NCI-H1436 (cell line): Measurements from ENCODE around the gene CNTNAP3.
"Not testable (repeated sequence)": the region's sequence is repeated elsewhere in the genome, so short reads cannot be mapped to it uniquely, and the experiment has no call there.

Source experiments
- DNase-seq: peaks from one replicate; lab custom pipeline; 2025; lab: John Stamatoyannopoulos, UW

Gene CNTNAP3

DNA sequence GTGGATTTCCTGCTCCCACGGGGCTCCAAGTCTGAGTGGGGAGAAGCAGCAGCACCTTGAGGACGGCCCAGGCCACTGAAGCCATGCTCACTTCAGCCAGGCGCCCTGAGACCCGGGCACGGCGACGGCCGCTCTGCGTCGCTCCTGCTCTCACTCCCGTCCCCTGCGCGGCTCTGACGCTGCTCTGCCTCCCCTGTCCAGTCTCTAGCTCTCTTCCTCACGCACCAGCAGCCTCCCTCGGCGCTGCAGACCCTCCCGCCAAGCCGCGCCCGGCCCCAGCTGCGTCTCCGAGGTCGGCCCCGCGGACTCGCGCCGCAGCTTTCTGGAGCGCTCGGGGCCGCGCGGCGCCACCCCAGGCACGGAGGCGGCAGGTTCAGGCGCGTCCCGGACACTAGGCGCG lies at the start of gene CNTNAP3:
Gene CNTNAP3, minus strand, starts transcription at position 188 of the 400 bp plus-strand sequence. Its CDS starts 103 bp downstream, at position 85.
- DNase-seq = not testable (repeated sequence)

DNA sequence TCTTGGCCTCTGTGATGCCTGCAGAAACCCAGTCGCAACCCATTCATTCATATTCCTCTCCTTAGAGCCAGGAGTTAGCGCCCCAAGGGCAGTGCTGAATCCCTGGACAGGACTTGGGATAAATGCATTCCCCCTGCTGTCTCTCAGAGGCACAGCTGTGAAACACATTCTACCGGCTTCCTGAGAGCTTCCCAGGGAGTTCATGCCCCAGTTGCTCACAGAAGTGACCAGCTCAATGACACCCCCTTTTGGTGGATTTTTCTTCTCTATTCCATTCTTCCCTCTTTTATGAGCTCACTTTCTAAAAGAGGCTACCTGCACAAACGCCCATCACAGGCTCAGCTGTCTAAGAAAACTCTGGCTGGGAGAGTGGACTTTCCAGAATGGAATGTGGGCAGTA lies 8.0 kb downstream of the CNTNAP3 start:
- not testable (repeated sequence) for DNase-seq

DNA sequence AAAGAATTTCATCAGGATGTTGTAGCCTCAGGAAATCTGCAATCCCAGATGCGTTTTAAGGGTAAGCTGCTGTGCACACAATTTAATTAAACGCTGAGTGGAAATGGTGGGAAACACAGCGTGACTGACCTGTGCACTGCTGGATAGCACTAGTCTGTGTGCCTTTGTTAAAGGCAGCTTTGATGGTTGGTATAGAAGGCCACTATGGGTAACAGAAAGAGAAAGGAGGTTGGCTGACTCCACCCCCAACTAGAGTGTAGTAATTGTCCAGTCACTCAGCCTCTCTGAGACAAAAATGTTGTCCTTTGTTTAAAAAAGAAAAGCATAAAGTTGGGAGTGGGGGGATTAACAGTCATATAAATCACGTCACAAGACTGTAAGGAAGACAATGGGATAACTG lies 45.5 kb downstream of the CNTNAP3 start:
- not testable (repeated sequence) for DNase-seq

DNA sequence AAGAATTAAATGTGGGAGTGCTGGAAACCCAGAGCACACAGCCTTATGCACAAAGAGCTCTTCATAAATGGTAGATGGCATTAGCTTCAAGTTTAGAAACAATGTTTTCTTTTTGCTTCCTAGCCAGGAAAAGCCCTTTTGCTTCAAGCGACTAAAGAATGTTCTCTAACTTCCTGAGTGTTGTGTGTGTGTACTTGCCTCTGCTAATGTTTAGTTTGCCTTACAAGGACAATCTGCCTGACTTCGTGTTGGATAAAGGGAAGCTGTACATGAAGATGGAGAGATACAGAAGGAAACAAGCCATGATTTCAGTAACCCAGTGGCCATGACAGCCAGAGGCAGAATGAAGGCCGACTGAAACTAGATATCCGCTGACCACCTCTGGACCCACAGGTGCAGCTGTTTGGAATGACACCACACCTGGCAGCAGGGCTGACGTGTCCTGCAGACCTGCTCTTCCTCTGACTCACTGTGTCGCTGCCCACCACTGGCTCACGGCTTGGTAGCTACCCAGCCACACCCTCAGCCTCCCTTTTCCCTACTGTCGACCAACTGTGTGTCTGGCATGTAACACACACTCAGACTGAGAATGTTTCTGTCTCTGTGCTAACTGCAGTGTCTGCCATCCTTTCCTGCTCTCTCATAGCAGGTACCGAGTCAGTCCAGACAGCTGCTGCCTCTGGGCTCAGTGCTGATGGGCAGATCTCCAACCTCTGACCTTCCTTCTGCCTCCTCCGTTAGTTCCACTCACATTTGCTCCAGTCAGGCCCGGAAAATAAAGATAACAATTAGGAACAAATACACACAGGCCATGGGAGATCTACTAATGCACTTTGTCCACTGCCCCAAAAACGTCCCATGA lies 55.6 kb downstream of the CNTNAP3 start:
- not testable (repeated sequence) for DNase-seq

DNA sequence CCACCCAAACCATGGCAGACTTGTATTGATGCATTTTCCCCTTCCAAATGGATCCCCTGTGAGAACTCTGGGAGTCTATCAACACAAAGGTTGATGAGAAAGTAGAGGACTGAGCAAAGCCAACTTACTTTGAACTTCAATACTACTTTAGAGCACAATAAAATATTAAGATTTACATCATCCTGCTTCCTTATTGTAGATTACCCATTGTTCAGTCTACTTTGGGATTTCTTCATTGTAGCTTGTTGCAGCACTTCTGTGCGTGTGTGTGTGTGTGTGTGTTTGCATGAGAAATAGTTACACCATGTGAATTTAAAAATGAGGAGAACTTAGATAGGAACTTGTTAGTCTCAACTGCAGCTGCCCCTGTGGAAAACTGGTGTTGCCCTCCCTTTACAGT lies 72.0 kb downstream of the CNTNAP3 start:
- not testable (repeated sequence) for DNase-seq

DNA sequence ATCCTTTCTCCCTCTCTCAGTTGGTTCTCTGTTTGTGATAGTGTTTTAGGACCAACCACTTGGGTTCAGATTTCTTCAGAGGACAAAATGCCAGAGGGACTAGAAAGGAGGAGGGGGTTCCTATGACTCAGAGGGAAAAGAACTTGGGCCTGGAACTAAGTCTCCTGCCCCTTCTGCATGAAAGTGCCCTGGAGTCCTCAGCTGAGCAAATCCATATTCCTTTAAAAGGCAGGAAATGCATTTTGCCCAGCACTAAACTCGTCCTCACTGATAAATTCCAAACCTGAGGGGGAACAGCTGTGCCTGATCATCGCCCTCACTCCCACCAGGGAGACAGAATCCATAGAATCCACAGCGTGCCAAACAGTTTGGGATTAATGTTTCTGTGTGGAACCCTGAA lies 78.2 kb downstream of the CNTNAP3 start:
- DNase-seq = not testable (repeated sequence)

DNA sequence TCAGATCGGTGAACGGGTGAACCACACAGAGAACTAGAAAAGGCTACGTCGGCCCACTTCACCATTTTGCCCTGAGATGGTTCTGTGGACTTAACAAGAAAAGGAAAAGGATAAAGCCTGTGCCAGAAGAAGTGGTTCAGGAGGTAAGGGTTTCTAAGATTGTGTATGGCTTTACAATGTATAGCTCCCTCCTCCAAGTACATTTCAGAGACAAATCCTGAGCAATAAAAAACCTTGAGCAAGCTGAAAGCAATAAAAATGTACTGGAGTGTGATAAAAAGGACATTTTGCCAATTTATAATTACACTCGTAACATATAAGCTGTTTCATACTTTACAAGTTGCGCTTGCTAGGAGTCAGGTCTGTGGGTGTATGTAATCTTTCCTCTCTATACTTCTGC lies 81.3 kb downstream of the CNTNAP3 start:
- DNase-seq = not testable (repeated sequence)

DNA sequence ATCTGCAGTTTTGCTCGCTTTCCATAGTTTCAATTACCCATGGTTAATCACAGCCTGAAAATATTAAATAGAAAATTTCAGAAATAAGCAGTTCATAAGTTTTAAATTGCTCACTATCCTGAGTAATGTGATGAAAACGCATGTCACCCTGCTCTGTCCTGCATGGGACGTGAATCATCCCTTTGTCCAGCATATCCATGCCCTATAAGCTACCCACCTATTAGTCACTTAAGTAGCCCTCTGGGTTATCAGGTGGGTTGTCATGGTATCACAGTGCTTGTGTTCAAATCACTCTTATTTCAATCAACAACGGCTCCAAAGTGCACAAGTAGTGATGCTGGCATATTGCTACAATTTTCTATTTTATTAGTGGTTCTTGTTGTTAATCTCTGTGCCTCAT lies 82.1 kb downstream of the CNTNAP3 start:
- DNase-seq = not testable (repeated sequence)

DNA sequence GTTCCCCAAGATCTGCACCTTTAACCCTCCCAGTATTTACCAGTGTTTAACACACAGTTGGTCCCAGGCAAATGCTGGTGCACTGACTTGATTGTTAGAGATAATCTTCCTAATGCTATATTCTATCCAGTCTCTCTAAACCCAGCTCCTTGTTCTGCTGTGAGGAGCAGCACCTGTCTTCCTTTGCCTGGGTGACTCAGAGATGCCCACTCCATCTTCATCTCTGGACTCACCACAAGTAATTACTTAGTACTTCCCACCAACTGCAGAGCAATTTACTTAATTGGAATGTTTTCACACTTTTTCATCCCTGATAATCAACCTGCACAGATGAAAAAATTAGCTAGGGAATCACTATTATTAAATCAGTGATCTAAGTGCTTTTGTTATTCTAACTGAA lies 87.6 kb downstream of the CNTNAP3 start:
- DNase-seq = not testable (repeated sequence)

DNA sequence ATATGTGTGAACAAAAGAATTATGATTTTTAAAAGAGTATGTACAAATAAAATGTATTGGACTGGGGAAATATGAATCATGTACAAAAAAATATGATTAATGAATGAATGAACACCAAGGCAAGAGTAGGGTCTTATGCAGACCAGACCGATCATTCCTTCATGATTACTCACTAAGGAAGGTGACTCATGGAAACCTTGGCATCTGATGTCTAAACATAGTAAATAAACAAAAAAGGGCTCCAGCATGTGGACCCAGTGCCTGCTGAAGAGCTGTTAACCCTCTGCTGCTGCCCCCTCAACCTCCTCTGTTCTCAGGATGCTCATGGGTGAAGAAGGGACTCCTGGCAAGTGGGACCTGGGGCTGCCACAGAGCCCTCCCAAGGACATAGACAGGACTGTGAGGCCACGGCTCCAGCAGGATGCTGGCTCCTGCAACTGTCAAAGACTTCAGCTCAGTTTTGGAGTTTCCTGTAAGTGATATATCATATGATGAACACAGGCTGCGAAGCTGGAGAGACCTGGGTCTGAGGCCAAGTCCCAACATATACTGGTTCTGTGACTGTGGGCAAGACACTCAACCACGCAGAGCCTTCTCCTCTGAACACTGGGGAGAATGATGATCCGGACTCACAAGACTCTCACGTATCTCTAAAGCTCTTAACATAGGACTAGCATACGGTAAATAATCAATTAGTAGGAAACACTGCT lies 89.8 kb downstream of the CNTNAP3 start:
- DNase-seq = not testable (repeated sequence)

DNA sequence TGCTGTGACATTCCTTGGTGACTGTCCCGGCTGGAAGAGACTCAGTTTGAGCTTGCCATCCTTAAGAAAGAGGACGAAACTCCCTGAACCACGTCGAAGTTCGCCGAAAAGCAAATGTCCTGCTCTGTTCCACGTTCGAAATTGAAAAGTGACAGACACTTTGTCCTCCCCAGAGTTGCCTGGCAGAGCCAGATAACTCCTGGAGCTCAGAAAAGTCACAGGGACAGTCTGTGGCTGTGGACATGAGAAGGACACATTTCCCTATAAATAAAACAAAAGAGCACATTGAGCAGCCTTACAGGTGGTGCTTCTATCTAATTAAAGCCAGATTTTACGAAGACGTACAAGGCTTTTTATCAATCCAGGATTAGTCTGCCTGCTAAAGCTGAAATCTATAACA lies 116.6 kb downstream of the CNTNAP3 start:
- not testable (repeated sequence) for DNase-seq

DNA sequence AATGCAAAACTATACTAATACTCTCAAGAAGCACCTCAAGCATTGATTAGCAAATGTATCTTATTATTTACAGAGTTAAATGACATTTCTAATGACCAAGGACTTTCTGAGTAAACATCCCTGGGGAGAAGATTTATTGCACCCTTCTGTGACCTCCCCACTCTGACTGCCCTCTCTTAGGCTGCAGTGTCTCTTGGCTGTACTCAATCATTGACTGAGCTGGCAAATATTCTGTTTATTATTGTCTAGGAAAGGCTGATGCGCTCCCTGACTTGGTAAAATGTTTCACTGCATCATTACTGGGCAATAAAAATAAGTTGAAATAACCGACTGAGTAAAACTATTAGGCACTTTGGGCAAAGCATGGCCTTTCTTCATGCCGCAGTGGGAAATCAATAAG lies 130.3 kb downstream of the CNTNAP3 start:
- DNase-seq = not testable (repeated sequence)

DNA sequence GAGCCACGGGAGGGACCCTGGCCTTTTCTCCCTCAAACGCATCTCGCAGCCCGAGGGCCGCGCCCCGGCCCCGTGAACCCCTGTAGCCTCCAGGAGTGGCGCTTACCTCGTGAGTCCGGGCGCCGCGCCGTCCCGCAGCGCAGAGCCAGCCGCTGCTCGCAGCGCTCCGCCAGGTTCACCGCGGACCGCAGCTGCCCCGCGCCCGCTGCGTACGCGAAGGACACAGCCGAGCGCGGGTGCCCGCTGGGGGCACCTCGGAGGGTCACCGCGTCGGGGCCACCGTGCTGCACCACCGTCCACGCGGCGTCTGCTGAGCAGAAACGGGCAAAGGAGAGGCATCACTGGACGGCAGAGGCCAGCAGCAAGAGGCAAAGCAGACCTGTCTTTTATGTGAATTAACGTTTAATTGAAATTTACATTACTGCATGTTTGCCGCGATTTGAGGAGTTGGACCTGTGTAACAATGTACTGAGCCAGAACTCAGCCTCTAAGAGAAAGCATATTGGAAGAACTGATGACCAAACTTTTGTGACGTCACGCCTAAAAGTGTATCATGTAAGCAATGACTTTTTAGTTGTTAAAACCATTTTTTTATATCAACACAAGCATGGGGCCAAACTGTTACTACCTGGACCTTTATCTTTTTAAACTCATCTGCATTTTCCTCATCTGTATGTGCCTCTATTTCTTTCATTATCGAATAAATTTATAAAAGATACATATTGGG lies 155.0 kb downstream of the CNTNAP3 start:
- DNase-seq = not testable (repeated sequence)

DNA sequence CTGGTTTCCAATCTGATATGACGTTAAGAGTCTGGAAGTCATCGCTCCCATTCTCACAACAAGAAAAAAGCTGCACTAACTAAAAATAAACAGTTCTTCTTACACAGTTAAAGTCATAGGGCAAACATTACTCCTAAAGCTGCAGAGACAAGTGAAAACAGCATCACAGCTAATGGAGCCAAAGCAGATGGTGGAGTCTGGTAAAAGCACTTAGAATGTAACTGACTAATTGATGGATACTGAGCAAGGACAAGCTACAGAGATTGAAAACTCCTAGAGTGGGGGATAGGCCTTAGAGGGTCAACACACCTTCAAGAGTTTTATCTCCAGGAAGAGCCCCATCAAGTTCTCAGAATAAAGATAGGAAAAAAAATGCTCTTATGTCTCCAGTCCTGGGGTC lies 166.6 kb downstream of the CNTNAP3 start:
- not testable (repeated sequence) for DNase-seq

DNA sequence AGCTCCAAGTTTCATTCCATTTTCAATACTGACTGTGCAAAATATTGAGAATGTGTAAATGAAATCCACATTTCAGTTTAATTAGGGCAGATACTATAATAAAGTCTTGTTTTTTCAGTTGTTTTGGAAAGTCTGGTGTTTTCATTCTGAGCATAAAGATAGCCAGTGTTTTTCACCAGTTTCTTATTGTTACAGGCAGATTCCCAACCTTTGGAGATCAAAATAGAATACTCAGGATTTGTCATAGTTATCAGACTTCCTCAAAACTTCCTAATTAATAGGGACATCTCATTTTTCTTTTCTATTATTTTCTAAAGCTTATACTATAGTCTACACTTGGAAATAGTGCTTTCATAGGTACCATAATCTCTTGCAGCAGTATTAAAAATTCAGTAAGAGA lies 176.2 kb downstream of the CNTNAP3 start:
- not testable (repeated sequence) for DNase-seq

DNA sequence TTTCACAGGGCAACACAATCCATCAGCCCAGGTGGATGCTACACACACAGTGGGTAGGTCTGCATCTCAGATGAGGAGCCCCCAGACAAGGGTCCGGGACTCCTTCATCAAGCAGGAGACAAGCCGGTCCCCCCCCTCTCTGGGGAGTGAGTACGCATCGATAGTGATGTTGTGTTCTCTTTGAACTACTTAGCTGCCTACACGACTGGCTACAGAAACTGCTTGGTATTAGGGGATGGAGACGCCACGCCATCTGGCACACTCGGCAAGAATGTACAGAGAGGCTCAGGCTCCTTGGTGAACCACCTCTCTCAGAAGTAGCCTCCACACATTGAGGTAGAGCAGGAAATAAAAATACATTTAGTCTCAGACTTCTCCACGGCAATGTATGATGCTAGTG lies 179.8 kb downstream of the CNTNAP3 start:
- DNase-seq = no peak

DNA sequence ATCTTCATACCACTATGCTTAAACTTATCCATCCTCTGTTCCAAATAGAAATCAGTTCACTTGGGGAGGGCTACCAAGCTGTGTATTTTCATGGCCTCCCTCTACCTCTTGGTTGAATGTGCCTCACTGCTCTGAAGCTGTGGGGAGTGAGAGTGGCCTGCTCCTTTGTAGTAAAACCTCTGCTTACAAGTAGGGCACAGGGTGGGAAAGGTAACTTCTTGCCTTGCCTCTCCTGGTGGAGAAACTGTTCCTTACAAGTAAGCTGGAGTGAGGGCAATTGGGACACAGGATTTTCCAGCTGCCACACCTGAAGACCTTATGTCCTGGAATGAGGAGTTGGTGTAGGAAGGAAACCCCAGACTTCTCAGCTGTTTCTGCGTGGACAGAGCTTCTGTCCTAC lies 190.8 kb downstream of the CNTNAP3 start:
- not testable (repeated sequence) for DNase-seq

DNA sequence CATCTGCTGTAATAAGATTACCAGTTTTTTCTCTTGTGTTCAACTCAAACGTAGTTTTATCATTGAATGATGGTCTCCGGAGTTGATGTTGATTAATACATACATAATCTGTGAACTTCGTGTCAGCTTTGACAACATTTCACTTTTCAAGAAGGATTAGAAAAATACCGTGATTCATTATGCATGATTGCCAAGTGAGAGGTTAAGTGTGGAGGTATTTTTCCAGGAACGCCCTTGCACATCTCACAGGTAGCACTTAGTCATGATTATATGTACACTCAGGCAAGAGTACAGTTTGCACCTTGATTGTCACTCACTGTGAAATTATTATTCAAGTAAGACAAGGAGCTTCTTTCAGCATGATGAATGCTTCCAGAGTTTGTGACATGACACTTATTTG lies 202.7 kb downstream of the CNTNAP3 start:
- not testable (repeated sequence) for DNase-seq

DNA sequence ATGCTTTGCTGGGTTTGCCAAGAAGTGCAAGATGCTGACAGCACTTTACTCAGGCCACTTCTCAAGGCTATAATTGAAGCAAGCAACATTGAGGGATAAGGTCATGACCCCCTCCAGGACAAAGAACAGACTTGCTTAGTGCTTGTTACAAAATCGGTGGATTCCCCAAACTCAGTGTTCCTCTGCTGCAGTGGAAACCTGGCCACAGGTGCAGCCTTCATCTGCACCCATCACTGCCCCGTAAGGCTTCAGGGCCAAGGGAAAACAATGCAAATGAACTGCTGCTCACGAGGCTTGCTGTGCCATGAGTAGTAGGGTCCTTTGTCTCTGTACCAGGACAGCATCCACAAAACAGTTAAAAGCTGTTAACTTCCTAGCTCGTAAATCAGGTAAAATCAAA lies 205.4 kb downstream of the CNTNAP3 start:
- not testable (repeated sequence) for DNase-seq

DNA sequence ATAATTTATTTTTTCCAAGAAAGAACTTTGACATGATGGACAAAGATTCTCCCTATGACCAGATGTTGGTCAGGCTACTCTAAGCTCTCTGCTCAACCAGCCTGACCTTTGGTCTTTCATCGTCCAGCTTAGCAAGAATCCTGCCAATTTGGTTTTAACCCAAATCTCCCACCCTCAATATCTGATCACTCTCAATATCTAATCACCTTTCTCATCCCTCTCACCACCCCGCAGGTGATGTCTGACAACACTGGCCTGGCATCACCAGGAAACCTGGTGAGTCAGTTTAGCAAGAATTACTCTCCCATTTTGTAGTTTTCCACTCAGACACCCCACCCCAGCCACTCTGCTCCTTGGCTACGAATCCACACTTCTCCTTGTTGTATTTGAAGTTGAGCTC lies 207.9 kb downstream of the CNTNAP3 start:
- DNase-seq = not testable (repeated sequence)

DNA sequence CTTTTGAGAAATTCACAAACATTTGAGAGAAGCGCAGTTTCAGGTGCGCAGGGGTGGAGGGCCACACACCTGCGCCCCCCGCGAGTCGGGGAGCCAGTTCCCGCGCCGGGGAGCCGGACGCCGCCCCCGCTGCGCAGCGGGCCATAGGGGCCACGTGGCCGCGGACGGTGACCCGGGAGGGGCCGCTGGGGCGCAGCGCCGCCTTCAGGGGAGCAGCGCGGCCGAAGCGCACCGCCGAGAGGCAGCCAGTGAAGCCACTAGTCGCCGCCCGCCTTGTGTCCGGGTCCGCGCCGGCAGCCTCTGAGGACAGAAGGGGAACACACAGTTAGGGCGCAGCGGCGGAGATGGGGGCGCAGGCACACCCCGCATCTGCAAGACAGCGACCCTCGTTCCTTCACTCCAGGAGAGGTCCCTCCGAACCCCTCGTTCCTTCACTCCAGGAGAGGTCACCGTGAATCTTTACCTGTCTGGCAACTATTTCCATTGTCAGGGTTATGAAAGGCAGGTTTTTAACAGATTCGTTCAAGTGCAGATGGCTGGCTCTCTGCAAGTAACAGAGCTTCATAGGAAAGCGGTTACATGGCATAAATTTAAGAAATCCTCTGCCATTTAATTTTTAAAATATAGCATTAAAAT lies 209.2 kb downstream of the CNTNAP3 start:
- not testable (repeated sequence) for DNase-seq

DNA sequence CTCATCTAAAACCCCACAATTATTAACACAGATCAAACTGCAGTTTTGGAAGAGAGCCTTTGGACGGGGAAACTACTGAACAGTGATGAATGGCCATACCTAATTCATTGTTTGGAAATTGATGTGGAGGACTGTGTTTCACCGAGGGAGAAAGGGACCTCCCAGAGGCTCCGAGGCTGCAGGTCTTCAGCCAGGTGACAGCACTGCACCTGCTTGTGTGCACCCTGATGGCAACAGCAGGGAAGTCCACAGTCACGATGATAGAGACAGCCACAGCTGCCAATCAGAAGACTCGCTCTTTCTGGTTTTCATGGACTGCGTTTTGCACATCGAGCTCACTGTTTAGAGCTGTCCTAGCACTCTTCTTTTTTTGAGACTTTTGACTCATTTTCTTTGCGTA lies 214.4 kb downstream of the CNTNAP3 start:
- DNase-seq = not testable (repeated sequence)
